GM21737 (cell line): ENCODE results near the gene ATP2C2.

ENCODE experiments used
- ATAC-seq: cut with Tn5 transposase; IDR thresholded peaks from one replicate; pipeline ENCODE4 v1.9.1; 2021; ENCODE audit warnings: mild to moderate bottlenecking, moderate library complexity; ENCODE audit not compliant: unreplicated experiment

Gene ATP2C2

GRCh38 chr16:84361546-84361945 is 6.8 kb upstream of the ATP2C2 start:
- ATAC-seq: no peak

GRCh38 chr16:84362471-84362941 is 5.8 kb upstream of the ATP2C2 start:
- no peak for ATAC-seq

GRCh38 chr16:84366208-84366607 is 2.1 kb upstream of the ATP2C2 start:
- ATAC-seq: no peak

DNA sequence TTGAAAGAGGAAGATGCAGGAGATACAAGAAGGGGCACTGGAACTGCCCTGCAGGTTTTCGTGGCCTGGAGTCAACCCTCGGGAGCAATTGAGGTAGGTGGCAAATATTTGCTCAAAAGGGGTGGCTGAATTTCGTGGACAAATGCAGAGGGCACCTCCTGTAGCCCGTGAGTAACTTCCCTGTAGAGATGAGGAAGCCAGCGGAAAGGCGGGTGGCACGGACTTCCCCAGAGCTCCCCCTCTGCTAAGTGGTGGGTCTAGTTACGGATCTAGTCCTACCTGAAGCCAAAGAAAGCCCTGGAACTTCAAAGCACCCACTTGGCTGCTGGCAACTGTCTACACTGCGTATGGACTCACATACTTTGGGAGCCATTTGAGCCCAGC is 1.0 kb upstream of the ATP2C2 start:
- no peak for ATAC-seq

DNA sequence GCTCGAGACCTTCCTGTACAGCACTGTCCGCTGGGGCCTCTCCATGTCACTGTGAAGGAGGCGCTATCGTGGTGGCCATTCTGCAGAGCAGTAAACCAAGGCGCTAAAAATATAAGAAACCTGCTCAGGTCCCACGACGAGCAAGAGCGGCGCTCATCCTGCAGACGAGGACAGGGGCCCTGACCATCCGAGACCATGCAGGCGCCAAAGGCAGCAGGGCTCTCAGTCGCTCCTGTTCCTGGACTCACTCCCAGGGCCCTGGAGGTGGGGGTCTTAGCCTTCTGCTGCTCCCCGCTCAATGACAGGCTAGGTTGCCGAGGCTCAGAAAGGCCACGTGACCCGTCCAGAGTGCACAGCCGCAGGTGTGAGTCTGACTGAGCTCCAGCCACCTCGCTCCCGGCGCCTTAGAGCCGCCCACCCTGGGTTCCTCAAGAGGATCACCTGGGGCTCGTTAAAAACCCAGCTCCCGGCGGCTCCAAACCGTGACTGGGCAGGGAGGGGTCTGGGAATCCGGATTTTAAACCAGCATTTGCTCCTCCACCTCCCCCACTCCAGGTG is 509 bp upstream of the ATP2C2 start:
- no peak for ATAC-seq

DNA sequence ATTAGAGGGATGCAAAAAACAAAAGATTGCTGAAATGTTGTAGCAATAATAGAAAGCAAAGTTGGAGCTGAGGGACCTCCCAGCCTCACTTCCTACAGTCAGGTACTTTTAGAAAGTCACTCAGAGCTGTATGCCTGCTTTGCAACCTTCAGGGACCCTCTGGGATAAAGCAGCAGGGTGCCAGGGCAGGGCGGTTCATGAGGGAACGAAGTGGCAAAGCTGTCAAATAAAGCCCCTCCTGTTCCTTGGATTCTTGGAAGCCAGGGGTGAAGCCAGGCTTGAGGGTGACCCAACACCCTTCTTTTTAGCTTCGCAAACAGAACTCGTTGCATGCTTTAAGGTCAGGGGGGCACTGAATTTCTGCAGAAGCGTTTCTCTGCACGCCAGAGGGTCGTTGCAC is 767 bp downstream of the ATP2C2 start:
- ATAC-seq: no peak

- no peak for ATAC-seq
These were observed 1.7 kb downstream of the ATP2C2 start for GRCh38 chr16:84369938-84370627.

- ATAC-seq: no peak
These were observed 2.6 kb downstream of the ATP2C2 start for GRCh38 chr16:84370723-84371552.

DNA sequence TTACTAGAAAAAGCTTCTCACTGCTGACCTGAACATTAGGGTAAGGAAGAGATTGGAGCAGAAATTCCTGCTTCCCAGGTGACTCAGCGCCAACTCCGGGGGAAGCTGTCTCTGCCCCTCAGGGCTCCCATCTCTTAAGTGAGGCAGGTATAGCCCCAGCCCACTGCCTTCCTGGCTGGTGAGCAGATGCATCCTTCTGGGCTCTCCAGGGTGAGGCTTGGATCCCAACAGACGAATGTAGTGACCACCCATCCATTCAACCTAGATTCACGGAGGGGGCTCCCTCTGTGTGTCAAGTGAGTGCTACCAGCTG is 3.2 kb downstream of the ATP2C2 start:
- no peak for ATAC-seq

GRCh38 chr16:84373907-84374489 is 5.7 kb downstream of the ATP2C2 start:
- no peak for ATAC-seq

GRCh38 chr16:84378099-84378498 is 9.8 kb downstream of the ATP2C2 start:
- ATAC-seq: no peak

GRCh38 chr16:84378567-84378966 is 10.2 kb downstream of the ATP2C2 start:
- no peak for ATAC-seq

DNA sequence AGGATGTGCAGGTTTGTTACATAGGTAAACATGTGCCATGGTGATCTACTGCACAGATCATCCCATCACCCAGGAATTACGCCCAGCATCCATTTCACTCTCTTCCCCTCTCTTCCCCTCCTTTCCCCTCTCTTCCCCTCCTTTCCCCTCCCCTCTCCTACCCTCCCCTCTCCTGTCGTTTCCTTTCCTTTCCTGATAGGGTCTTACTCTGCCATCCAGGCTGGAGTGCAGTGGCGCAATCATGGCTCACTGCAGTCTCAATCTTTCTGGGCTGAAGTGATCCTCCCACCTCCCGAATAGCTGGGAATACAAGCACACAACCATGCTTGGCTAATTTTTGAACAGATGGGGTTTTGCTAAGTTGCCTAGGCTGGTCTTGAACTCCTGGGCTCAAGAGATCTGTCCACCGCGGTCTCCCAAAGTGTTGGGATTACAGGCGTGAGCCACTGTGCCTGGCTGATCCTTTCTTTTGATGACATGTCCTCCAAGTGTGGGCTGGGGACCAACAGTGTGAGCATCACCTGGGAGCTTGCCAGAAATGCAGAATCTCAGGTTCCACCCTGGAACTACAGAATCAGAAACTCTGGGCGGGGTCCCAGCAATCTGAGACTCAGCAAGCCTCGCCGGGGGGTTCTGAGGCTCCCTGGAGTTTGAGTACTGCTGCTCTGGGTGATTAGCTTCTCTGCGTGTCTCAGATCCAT is 10.8 kb downstream of the ATP2C2 start:
- no peak for ATAC-seq

DNA sequence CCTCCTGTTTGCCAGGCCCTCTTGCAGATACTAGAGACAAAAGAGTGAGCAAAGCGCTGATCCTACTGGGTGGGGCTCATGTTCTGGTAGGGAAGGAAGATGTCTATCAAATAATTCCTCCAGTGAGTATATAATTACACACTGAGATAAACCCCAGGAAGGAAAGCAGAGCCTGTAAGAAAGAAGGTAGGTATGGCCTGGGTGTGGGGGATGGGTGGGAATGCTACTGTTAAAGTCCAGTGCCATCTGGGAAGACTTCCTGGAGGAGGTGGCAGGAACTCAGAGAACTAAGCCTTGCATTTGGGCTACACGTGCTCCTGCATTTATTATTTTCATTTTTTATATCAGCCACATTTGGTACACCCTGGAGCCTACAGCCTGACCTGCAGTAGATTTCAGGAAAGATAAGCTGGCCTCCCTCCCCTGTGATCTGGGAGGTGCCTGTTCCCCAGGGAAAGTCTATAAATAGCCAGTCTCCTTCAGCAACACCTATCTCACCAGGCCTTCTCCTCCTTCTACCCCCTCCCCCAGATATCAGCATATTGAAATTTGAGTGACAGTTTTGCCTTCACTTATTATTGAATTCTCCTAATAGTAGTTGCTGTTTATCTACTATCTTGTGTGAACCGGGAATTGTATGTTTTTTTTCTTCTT is 11.5 kb downstream of the ATP2C2 start:
- ATAC-seq: no peak

GRCh38 chr16:84380405-84380804 is 12.1 kb downstream of the ATP2C2 start:
- ATAC-seq: no peak

- ATAC-seq: no peak
These were observed 14.1 kb downstream of the ATP2C2 start for GRCh38 chr16:84382396-84382795.

DNA sequence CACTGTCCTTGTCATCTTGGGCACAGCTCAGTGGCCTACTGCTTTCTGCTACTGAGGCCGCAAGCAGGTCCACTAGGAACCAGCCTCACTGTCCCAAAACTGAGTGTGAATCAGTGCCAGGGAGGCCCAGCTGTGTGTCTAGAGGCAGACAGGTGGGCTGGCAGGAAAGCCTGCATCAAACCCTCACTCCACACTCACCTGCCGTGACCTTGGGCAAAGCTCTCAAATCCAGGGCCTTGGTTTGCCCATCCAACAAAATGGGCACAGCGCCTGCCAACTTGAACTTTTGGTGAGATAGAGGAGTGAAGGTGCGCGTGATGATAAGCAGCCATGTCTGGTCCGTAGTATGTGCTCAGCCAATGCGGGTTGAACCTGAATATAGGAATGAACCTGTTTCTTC is 14.8 kb downstream of the ATP2C2 start:
- ATAC-seq: no peak

DNA sequence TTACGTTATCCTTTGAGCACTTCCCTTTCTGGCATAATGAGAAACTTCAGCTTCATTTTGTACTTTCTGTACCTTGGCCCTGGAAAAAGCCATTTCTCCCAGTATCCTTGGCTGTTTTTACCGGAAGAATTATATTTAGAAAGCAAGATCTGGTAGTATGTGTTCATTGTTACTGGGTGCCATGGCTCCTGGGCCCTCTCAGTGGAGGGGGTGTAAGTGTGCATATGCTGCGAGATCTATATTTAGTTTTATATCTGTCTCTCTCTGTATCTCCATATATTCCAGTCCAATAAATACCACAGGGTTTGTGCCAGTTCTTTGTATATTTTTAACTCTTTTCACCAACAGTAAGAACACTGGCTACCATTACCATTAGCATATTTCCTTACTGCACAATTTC is 17.7 kb downstream of the ATP2C2 start:
- ATAC-seq: no peak

DNA sequence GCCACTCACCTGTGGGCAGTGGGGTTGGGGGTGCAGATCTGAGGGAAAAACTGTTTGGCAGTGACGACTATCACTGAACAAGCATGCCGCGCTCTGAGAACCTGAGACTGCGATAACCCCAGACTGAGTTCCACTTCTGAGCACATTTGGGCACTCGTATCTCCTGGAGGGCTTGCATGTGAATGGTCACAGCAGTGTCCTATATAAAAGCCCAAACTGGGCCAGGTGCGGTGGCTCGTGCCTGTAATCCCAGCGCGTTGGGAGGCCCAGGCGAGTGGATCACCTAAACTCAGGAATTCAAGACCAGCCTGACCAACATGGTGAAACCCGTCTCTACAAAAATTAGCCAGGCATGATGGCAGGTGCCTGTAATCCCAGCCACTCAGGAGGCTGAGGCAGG is 18.7 kb downstream of the ATP2C2 start:
- ATAC-seq: no peak

DNA sequence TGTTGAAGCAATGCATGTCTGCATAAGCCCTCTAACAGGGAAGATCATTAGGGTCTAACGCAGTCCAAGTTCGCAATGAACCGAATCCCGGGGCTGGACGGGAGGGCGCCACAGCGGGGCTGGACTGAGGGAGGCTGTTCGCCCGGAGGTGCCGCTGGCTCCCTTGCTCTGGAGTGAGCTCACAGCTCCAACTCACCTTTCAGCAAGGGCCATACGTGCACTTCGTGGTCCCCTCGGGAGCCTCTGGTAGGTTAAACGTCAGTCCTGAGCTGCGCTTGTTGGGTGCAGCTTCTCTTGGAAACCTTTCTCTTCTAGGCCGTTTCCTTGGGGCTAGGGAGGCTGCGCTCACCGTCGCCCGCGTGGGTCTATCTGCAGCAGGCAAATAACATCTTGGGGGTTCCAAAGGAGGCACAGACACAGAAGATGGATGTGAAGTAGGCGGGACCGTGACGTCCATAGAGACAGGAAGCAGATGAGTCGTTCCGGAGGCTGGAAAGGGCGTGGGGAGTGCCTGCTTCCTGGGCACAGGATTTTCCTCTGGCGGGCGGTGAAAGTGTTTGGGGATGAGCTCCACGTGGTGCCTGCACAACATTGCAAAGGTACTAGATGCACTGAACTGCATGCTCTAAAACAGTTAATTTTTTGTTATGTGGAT is 21.9 kb downstream of the ATP2C2 start:
- no peak for ATAC-seq
